Endodermal cell (in vitro differentiated cells): Measurements from ENCODE around the gene DUSP7. TPM values are rescaled to one million over a fixed set of nuclear protein-coding genes. Genes with fewer than 3 reads are reported as not detected.

ENCODE experiments used
- DNase-seq: peaks from one replicate; pipeline ENCODE4 v3.0.0-alpha.2; 2017
- H3K27ac ChIP-seq: 2 replicates; pipeline ENCODE4 v1.5.1; 2013; ENCODE audit warnings: mild to moderate bottlenecking, low read depth, low read length, moderate library complexity
- H3K27me3 ChIP-seq: 2 replicates; pipeline ENCODE4 v1.6.1; 2013; ENCODE audit warnings: mild to moderate bottlenecking, low read length, moderate library complexity; ENCODE audit not compliant: insufficient read depth, control insufficient read depth, poor library complexity, severe bottlenecking
- H3K36me3 ChIP-seq: 2 replicates; pipeline ENCODE4 v1.7.0; 2013; ENCODE audit warnings: mild to moderate bottlenecking, low read length, moderate library complexity; ENCODE audit not compliant: control insufficient read depth, insufficient read depth
- H3K4me1 ChIP-seq: one replicate; pipeline ENCODE4 v1.7.0; 2013; ENCODE audit warnings: low read length; ENCODE audit not compliant: control insufficient read depth, insufficient read depth
- H3K4me3 ChIP-seq: 2 replicates; pipeline ENCODE4 v1.5.1; 2013; ENCODE audit warnings: mild to moderate bottlenecking, low read length, moderate library complexity
- H3K9ac ChIP-seq: 2 replicates; pipeline ENCODE4 v1.6.1; 2013; ENCODE audit warnings: mild to moderate bottlenecking, low read length, moderate library complexity; ENCODE audit not compliant: poor library complexity, severe bottlenecking; ENCODE audit errors: extremely low read depth
- H3K9me3 ChIP-seq: 2 replicates; pipeline ENCODE4 v1.6.1; 2013; ENCODE audit warnings: mild to moderate bottlenecking, low read length, moderate library complexity; ENCODE audit not compliant: control insufficient read depth
- H3K27ac Mint-ChIP-seq: 2 replicates; pipeline ENCODE4 v1.8.0; 2020; ENCODE audit warnings: mixed read lengths
- H3K27me3 Mint-ChIP-seq: 2 replicates; pipeline ENCODE4 v1.8.0; 2021; ENCODE audit warnings: mild to moderate bottlenecking, mixed read lengths; ENCODE audit not compliant: insufficient read depth
- H3K36me3 Mint-ChIP-seq: 2 replicates; pipeline ENCODE4 v1.8.0; 2020; ENCODE audit warnings: low read depth, mixed read lengths
- H3K4me1 Mint-ChIP-seq: 2 replicates; pipeline ENCODE4 v1.8.0; 2020; ENCODE audit warnings: mixed read lengths
- H3K4me3 Mint-ChIP-seq: 2 replicates; pipeline ENCODE4 v1.8.0; 2020; ENCODE audit warnings: mild to moderate bottlenecking, moderate library complexity, mixed read lengths
- H3K9me3 Mint-ChIP-seq: 2 replicates; pipeline ENCODE4 v1.8.0; 2020; ENCODE audit warnings: mild to moderate bottlenecking, mixed read lengths
- CTCF ChIP-seq: fragments of 200-600 bp; sonication (generic); conservative IDR thresholded peaks from 2 replicates; pipeline ENCODE4 v1.5.0; 2021; ENCODE audit warnings: antibody characterized with exemption, mild to moderate bottlenecking
- WGBS, 2 experiments: methylation state at CpG; one replicate each; pipeline versions ENCODE4 v1.1.5 to v1.1.7; 2013; ENCODE audit warnings: missing lambda C conversion rate in 2 of 2, mixed read lengths in 1 of 2; ENCODE audit not compliant: insufficient coverage in 1 of 2, insufficient read length in 1 of 2; 5-methylcytosine and 5-hydroxymethylcytosine counted together
- total RNA-seq, 2 donors: library from RNA; stranded (reverse); fragmentation: NEBNext Ultra II Directional in 1 of 2; extraction: Animal tissue kit (Norgen Biotek cat#: 25700) in 1 of 2; gene quantifications; 2 replicates in 1 of 2; 3 replicates in 1 of 2; pipeline ENCODE4 v1.2.1, GENCODE V29; 2021

Gene DUSP7
- total RNA-seq, 2 donors from 2014 or later, result 14.2 to 16.7 TPM

GRCh38 chr3:52017586-52017985 is 38.8 kb downstream of the DUSP7 start:
- H3K9me3 ChIP-seq, result no peaks in the 10 kb centered on the region
- no peak overlapping the region for H3K9ac ChIP-seq
- DNase-seq, result no peak
- no peak overlapping the region for H3K4me3 Mint-ChIP-seq
- no peaks in the 10 kb centered on the region for H3K27me3 ChIP-seq
- no peak for TF ChIP-seq CTCF
- H3K9me3 Mint-ChIP-seq, result no peaks in the 10 kb centered on the region
- no peaks in the 10 kb centered on the region for H3K36me3 Mint-ChIP-seq
- no peaks in the 10 kb centered on the region for H3K36me3 ChIP-seq
- no peak overlapping the region for H3K27ac Mint-ChIP-seq
- H3K27me3 Mint-ChIP-seq, result no peaks in the 10 kb centered on the region
- WGBS, 2 experiments, result 86 to 92% methylated on average over 9 to 11 of the region's 11 CpGs
- H3K4me1 ChIP-seq, result no peaks in the 10 kb centered on the region
- no peaks in the 10 kb centered on the region for H3K4me1 Mint-ChIP-seq
- no peak overlapping the region for H3K27ac ChIP-seq
- H3K4me3 ChIP-seq, result no peak overlapping the region

- no peaks in the 10 kb centered on the region for H3K9me3 ChIP-seq
- H3K27ac Mint-ChIP-seq, result no peak overlapping the region
- H3K36me3 Mint-ChIP-seq, result no peaks in the 10 kb centered on the region
- no peaks in the 10 kb centered on the region for H3K4me1 ChIP-seq
- no peaks in the 10 kb centered on the region for H3K36me3 ChIP-seq
- no peaks in the 10 kb centered on the region for H3K9me3 Mint-ChIP-seq
- no peaks in the 10 kb centered on the region for H3K4me1 Mint-ChIP-seq
- WGBS, 2 experiments, result 93 to 95% methylated on average over 4 to 13 of the region's 13 CpGs
- no peak for TF ChIP-seq CTCF
- no peak overlapping the region for H3K27ac ChIP-seq
- peaks cover 2% of the 10 kb centered on the region for H3K27me3 Mint-ChIP-seq
- no peak for DNase-seq
- H3K27me3 ChIP-seq, result no peaks in the 10 kb centered on the region
- H3K9ac ChIP-seq, result no peak overlapping the region
- H3K4me3 ChIP-seq, result no peak overlapping the region
- H3K4me3 Mint-ChIP-seq, result no peak overlapping the region
These were observed 40.7 kb downstream of the DUSP7 start for GRCh38 chr3:52015438-52016228.

DNA sequence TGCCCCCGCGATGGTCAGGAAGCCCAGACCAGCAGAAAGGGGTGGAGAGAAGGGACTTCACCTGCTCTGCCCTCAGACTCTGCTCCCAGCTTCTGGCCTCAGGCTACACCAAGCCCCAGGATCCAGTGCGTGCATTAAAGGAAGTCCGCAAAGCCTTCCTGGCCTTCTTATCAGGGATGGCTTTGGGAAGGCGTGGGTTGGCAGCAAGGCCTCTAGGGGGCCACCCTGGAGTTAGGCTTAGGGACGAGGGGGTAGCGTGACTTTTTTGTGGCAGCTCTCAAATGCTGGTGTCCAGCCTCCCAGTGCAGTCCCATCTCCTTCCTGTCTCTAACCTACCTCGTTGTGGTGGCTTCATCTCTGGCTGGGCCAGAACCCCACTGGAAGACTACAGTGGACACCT is 41.8 kb downstream of the DUSP7 start:
- no peak overlapping the region for H3K9ac ChIP-seq
- Mint-ChIP-seq H3K27ac (no peak overlapping the region), H3K36me3 (no peaks in the 10 kb centered on the region), H3K4me1 (no peaks in the 10 kb centered on the region), H3K9me3 (no peaks in the 10 kb centered on the region), H3K27me3 (peaks cover 4% of the 10 kb centered on the region), H3K4me3 (no peak overlapping the region)
- no peak overlapping the region for H3K4me3 ChIP-seq
- H3K4me1 ChIP-seq, result no peaks in the 10 kb centered on the region
- peak; percentile 82 for TF ChIP-seq CTCF
- H3K27me3 ChIP-seq, result no peaks in the 10 kb centered on the region
- WGBS, 2 experiments, result 80 to 81% methylated on average over 7 to 8 of the region's 8 CpGs
- H3K36me3 ChIP-seq, result no peaks in the 10 kb centered on the region
- H3K27ac ChIP-seq, result no peak overlapping the region
- DNase-seq, result peak; percentile 85
- H3K9me3 ChIP-seq, result no peaks in the 10 kb centered on the region
